GM18867 (cell line): ENCODE measurements around the gene GNAQ.
"Not testable (repeated sequence)": the region's sequence is repeated elsewhere in the genome, so short reads cannot be mapped to it uniquely, and the experiment has no call there.

ENCODE experiments used
- ATAC-seq: cut with Tn5 transposase; IDR thresholded peaks from one replicate; pipeline ENCODE4 v1.9.1; 2021; ENCODE audit warnings: mild to moderate bottlenecking, moderate library complexity; ENCODE audit not compliant: unreplicated experiment

GNAQ gene

GRCh38 chr9:77712533-77713130 lies 319.0 kb downstream of the GNAQ start:
- ATAC-seq: no peak

GRCh38 chr9:77710965-77711648 lies 320.5 kb downstream of the GNAQ start:
- no peak for ATAC-seq

- no peak for ATAC-seq
These were observed 321.3 kb downstream of the GNAQ start for GRCh38 chr9:77710316-77710715.

- no peak for ATAC-seq
These were observed 323.4 kb downstream of the GNAQ start for GRCh38 chr9:77708064-77708815.

GRCh38 chr9:77707383-77708063 lies 324.1 kb downstream of the GNAQ start:
- ATAC-seq: no peak

- ATAC-seq: no peak
These were observed 326.0 kb downstream of the GNAQ start for GRCh38 chr9:77705636-77706035.

GRCh38 chr9:77702521-77703390 lies 328.9 kb downstream of the GNAQ start:
- not testable (repeated sequence) for ATAC-seq

- ATAC-seq: no peak
These were observed 334.2 kb downstream of the GNAQ start for GRCh38 chr9:77697238-77697984.

- ATAC-seq: not testable (repeated sequence)
These were observed 340.9 kb downstream of the GNAQ start for GRCh38 chr9:77690723-77691122.

- ATAC-seq: not testable (repeated sequence)
These were observed 341.5 kb downstream of the GNAQ start for GRCh38 chr9:77690119-77690518.

GRCh38 chr9:77687737-77688136 lies 343.9 kb downstream of the GNAQ start:
- ATAC-seq: not testable (repeated sequence)

GRCh38 chr9:77680581-77680980 lies 351.0 kb downstream of the GNAQ start:
- no peak for ATAC-seq

- ATAC-seq: no peak
These were observed 351.8 kb downstream of the GNAQ start for GRCh38 chr9:77679661-77680368.

GRCh38 chr9:77679088-77679487 lies 352.5 kb downstream of the GNAQ start:
- no peak for ATAC-seq

- ATAC-seq: no peak
These were observed 353.6 kb downstream of the GNAQ start for GRCh38 chr9:77677957-77678535.

- no peak for ATAC-seq
These were observed 354.2 kb downstream of the GNAQ start for GRCh38 chr9:77677397-77677796.

- no peak for ATAC-seq
These were observed 357.4 kb downstream of the GNAQ start for GRCh38 chr9:77673941-77674791.

- ATAC-seq: no peak
These were observed 359.4 kb downstream of the GNAQ start for GRCh38 chr9:77672183-77672582.
